ENCODE data around the gene LYPD5. TPM values are rescaled to one million over a fixed set of nuclear protein-coding genes. Genes with fewer than 3 reads are reported as not detected.
A peak's percentile ranks its signal among the peaks of the same experiment; 100 is the strongest.

LYPD5 gene
- polyA plus RNA-seq, 1 donor from 2014 or later, result not detected

GRCh38 chr19:43798546-43799409, 3.5 kb downstream of the LYPD5 start:
- H3K27ac ChIP-seq (ENCODE audit: low read length), result no peak overlapping the region
- H3K27me3 ChIP-seq (ENCODE audit: insufficient read depth, low read depth, low read length), result peaks cover 30% of the 10 kb centered on the region
- no peaks in the 10 kb centered on the region for H3K36me3 ChIP-seq (ENCODE audit: insufficient read depth, low read length)
- H4K20me1 ChIP-seq (ENCODE audit: insufficient read depth), result no peaks in the 10 kb centered on the region
- TF ChIP-seq RAD21 (conservative IDR thresholded peaks at IDR 0.05) (no peak), TAF1 (IDR thresholded peaks at IDR 0.05; ENCODE audit: low read depth) (no peak), REST (IDR thresholded peaks at IDR 0.05; ENCODE audit: borderline replicate concordance) (no peak), CTCF (IDR thresholded peaks at IDR 0.05; ENCODE audit: poor library complexity, severe bottlenecking) (no peak), EP300 (conservative IDR thresholded peaks at IDR 0.05; ENCODE audit: poor library complexity, severe bottlenecking) (no peak), SMC3 (conservative IDR thresholded peaks at IDR 0.05; ENCODE audit: poor library complexity) (no peak), MXI1 (conservative IDR thresholded peaks at IDR 0.05; ENCODE audit: poor library complexity, severe bottlenecking) (no peak), EZH2 (IDR thresholded peaks at IDR 0.05; ENCODE audit: borderline replicate concordance, insufficient read depth, low read length, poor library complexity, severe bottlenecking) (no peak), POLR2AphosphoS5 (IDR thresholded peaks at IDR 0.05) (no peak)
- peak overlapping the region; percentile 59 for H3K4me3 ChIP-seq (ENCODE audit: low read length)
- H3K79me2 ChIP-seq (replicated peaks; ENCODE audit: insufficient read depth, low read length), result no peaks in the 10 kb centered on the region
- H3K4me2 ChIP-seq (ENCODE audit: low read length), result no peak overlapping the region
- no peak overlapping the region for H2AFZ ChIP-seq (ENCODE audit: low read depth, low read length)
- no peak overlapping the region for H3K9ac ChIP-seq (ENCODE audit: low read length)
- H3K9me2 ChIP-seq (ENCODE audit: insufficient read depth, low read length), result no peaks in the 10 kb centered on the region
- H3F3A ChIP-seq (ENCODE audit: insufficient read depth, low read length, poor library complexity, severe bottlenecking), result no peaks in the 10 kb centered on the region
- H3K9me3 ChIP-seq (ENCODE audit: low read length), result no peaks in the 10 kb centered on the region

GRCh38 chr19:43798026-43798545, 4.2 kb downstream of the LYPD5 start:
- H3K27me3 ChIP-seq (ENCODE audit: insufficient read depth, low read depth, low read length), result peaks cover 30% of the 10 kb centered on the region
- no peaks in the 10 kb centered on the region for H3K36me3 ChIP-seq (ENCODE audit: insufficient read depth, low read length)
- no peak for TF ChIP-seq RAD21 (conservative IDR thresholded peaks at IDR 0.05)
- no peak for TF ChIP-seq TAF1 (IDR thresholded peaks at IDR 0.05; ENCODE audit: low read depth)
- no peak for TF ChIP-seq EP300 (conservative IDR thresholded peaks at IDR 0.05; ENCODE audit: poor library complexity, severe bottlenecking)
- no peak for TF ChIP-seq POLR2AphosphoS5 (IDR thresholded peaks at IDR 0.05)
- no peak for TF ChIP-seq CTCF (IDR thresholded peaks at IDR 0.05; ENCODE audit: poor library complexity, severe bottlenecking)
- TF ChIP-seq SMC3 (conservative IDR thresholded peaks at IDR 0.05; ENCODE audit: poor library complexity), result no peak
- no peak for TF ChIP-seq EZH2 (IDR thresholded peaks at IDR 0.05; ENCODE audit: borderline replicate concordance, insufficient read depth, low read length, poor library complexity, severe bottlenecking)
- no peak for TF ChIP-seq REST (IDR thresholded peaks at IDR 0.05; ENCODE audit: borderline replicate concordance)
- TF ChIP-seq MXI1 (conservative IDR thresholded peaks at IDR 0.05; ENCODE audit: poor library complexity, severe bottlenecking), result no peak

More at GRCh38 chr19:43798026-43798545, 4.2 kb downstream of the LYPD5 start:
- Histone ChIP-seq H3K9ac (ENCODE audit: low read length) (no peak overlapping the region), H3K4me3 (ENCODE audit: low read length) (peak overlapping the region; percentile 59), H3F3A (ENCODE audit: insufficient read depth, low read length, poor library complexity, severe bottlenecking) (no peaks in the 10 kb centered on the region), H4K20me1 (ENCODE audit: insufficient read depth) (no peaks in the 10 kb centered on the region), H3K9me3 (ENCODE audit: low read length) (no peaks in the 10 kb centered on the region), H3K27ac (ENCODE audit: low read length) (no peak overlapping the region), H3K4me2 (ENCODE audit: low read length) (no peak overlapping the region), H3K9me2 (ENCODE audit: insufficient read depth, low read length) (no peaks in the 10 kb centered on the region), H3K79me2 (replicated peaks; ENCODE audit: insufficient read depth, low read length) (no peaks in the 10 kb centered on the region), H2AFZ (ENCODE audit: low read depth, low read length) (no peak overlapping the region)

Measured in neural cell (in vitro differentiated cells).